ENCODE results near the gene NR0B2.

The NR0B2 gene

GRCh38 chr1:26932531-26932930 is 18.8 kb upstream of the NR0B2 start:
- DNase-seq: no peak

DNA sequence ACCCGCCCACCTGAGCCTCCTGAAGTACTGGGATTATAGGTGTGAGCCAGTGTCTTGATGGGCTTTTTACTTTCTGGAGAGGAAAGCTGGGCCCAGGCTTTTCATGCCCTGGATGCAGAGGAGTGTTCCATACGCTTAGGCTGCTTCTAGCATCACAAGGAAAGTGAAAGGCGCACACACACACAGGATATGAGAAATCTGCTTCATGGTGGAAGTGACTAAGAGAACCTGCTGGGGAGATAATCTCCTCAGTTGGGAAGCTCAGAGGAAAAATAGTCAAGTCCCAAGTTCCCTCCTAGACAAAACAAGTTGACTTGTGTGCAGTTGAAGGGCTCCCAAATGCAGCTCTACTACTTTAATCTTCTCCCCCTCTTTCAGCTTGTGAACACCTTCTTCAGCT is 9.9 kb upstream of the NR0B2 start:
- DNase-seq: no peak

DNA sequence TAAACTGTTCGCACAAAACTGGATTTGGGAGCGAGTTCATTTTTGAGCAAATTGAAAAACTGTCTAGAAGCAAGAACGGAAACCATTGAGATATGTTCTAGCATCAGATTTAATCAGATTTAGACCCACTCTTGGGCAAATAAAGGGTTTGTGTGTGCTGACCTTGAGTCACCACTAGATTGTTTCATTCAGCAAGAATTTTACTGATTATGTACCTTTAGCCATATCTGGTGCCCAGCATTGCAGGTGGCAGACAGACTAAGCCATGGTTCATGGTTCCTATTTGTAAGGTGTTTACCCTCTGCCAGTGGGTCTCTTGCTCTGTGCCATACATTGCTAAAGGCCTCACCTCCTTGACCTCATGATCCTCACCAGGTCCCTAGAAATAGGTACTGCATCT is 9.1 kb upstream of the NR0B2 start:
- no peak for DNase-seq

- no peak for DNase-seq
These were observed 8.6 kb upstream of the NR0B2 start for GRCh38 chr1:26922431-26922729.

DNA sequence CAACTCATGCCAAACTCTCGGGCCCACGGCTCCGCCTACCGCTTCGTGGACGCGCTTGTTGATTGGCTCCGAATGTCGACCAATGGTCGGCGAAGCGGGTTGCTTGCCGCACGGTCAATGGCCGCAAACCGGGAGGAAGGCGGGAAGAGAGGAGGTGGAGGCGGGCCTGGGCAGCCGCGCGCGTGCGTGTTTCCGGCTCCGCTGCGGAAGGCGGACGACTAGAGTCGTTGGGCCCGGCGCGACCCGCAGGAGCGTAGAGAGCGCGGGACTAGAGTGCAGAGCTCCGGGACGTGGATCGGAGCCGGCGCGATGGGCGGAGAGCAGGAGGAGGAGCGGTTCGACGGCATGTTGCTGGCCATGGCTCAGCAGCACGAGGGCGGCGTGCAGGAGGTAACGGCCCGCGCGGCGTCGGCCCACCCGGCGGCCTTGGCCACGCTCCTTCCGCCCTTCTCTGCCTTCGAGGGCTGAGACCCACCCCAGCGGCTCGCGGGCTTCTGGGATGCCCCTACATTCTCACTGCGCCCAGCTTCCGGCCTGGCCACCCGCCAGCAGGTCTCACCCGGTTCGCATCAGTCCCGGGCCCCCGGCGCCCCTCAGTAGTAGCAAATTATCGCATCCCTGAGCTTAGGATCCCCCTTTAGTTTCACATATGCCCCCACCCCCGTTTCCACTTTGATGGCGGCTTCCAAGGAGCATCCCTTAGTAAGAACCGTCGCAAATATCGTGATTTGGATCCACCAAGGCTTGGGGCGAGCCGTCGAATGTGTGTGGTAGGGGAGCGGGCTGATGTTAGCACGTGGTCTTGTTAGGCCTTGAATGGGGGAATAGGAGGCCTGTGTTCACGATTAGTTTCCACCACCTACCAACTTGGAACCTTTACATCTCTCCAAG is 8.0 kb upstream of the NR0B2 start, which contains the start of gene NUDC:
Gene NUDC, plus strand, starts transcription at position 204 of the 891 bp plus-strand sequence. Its CDS starts 106 bp downstream, at position 310.
- peak; percentile 93 to 96 for DNase-seq

- DNase-seq: no peak
These were observed 7.4 kb upstream of the NR0B2 start for GRCh38 chr1:26921126-26921539.

GRCh38 chr1:26915204-26915842 is 1.5 kb upstream of the NR0B2 start:
- no peak for DNase-seq

DNA sequence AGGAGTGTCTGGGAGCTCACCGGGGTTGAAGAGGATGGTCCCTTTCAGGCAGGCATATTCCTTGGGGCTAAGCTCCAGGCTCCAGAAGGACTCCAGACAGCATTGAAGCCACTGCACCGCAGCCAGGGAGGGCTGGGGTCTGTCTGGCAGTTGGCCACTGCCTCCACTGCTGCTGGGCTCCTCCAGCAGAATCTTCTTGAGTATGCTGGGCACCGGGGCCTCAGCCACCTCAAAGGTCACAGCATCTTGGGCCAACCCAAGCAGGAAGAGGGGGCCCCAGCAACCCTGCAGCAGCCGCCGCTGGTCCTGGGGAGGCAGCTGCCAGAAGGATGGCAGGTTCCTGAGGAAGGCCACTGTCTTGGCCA is 404 bp downstream of the NR0B2 start:
- DNase-seq: no peak

GRCh38 chr1:26912147-26912490 is 1.7 kb downstream of the NR0B2 start:
- DNase-seq: no peak

DNA sequence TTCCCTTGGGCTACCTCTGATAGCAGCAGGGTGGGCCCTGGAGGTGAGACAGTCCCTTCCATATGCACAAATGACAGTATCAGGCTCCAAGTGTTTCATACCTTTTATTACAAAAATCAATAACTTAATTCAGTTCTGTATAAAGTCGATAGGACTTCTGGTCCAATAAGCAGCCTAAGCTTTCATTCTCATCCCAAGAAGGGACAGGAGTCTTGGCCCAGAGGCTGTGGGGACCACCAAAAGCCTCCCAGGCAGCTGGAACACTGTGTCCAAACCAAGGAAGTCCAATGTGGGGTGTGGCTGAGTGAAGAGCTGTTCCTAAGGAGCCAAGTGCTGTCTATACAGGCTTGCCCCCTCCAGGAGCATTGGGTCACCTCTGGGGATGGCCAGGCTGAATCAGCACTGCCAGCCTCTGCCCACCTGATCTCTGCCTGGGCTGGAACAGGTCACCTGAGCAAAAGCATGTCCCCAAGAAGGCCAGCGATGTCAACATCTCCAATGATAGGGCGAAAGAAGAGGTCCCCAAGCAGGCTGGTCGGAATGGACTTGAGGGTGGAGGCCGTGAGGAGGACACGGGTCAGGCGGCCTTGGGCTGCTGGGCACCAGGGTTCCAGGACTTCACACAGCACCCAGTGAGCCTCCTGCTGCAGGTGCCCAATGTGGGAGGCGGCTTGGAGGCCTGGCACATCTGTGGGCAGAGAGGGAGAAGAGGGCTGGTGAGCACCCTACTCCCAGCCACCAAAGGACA is 2.2 kb downstream of the NR0B2 start:
- DNase-seq: no peak

DNA sequence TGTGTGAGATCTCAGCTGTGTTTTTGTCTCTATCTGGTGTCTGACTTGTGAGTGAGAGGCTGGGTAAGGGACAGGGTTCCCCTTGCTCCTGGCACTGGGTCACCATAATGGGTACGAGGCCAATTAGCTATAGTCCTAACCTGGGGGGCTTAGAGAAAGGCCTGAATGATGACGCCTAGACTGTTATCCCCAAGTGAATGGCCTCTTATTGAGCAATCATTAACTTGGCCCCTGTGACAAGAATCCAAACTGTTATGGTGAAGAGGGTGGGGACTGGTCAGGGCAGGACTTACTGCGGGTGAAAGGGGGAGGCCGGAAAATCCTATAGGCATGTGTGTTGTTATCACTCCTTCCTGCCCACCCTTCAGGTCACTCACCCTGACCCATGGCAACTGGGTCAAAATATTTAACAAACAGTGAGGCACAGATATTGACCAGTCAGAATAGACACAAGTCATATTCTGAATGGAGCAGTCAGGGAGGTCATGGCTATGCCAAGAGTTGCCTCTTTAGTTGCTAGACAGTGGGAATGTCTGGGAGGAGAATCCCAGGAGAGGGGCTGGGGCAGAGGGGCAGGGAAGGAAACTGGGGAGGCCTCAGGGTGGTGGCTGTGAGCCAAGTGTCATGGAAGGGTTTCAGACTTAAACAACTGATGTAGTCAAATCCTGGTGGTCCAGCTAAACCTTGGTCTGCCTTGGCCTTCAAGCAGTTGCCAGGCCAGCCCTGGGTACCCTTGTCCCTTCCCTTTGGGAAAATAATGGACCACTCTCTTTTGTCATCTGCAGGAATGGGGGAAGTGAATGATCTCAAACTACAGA is 3.2 kb downstream of the NR0B2 start:
- no peak for DNase-seq

DNA sequence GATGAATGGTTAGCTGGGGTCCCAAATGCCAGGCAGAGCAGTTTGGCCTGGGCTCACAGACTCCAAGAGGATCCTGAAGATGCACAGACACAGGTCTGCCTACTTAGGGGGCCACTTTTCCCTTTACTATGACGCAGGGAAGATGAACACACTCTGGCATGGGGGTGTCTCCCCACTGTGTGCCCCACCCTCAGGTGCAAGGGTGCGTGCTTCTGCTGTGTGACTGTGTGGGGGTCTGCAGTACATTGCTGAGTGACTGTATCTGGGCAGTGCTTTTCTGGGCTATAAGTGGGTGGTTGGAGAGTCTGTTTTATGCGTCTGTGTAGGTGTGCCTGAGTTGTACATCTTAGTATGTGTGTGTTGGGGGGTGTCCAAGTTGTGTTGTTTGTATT is 3.8 kb downstream of the NR0B2 start:
- no peak for DNase-seq

GRCh38 chr1:26907071-26907917 is 6.5 kb downstream of the NR0B2 start:
- DNase-seq: no peak

- no peak for DNase-seq
These were observed 12.8 kb downstream of the NR0B2 start for GRCh38 chr1:26900815-26901511.

GRCh38 chr1:26900001-26900814 is 13.6 kb downstream of the NR0B2 start, which contains the start of gene GPATCH3:
Gene GPATCH3, minus strand, starts transcription at chr1:26900467. Its CDS starts 25 bp downstream, at chr1:26900442.
- peak in 1 of 2 experiments; percentile 53 for DNase-seq

DNA sequence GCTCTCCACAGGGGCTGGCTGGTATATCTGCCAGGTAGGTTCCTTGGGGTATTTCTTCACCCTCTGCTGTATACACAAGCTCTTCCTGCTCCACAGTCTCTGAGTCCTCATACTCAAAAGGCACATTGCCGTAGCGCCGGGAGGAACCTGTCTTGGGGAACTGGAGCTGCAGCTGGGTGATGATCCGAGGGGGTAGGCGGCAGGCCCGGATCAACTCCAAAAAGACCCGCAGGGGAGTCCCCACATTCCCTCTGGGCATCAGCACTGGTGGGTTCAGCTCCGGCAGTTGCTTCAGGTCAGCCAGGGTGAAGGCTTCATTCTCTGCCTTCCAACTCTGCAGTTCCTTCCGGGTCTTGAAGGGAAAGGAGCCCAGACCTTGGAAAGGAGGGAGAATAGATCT is 16.4 kb downstream of the NR0B2 start:
- no peak for DNase-seq

DNA sequence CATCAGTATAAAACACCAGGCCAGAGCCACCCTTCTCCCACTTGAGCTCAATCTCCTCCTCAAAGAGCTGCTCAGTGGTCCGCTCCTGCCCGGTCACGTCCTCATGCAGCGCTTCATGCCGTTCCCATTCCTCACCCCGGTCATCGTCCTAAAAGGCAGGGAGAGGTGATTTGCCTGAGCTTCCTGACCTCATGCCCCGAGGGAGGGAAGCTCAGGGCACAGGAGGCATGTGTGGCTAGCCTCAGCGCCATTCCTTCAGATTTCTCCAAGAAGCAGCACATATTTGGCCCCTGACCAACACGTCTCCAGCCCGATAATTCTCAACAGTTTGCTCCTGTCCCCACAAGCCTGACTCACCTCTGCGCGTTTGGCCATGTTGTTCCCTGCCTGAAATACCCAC is 19.5 kb downstream of the NR0B2 start:
- DNase-seq: no peak

DNA sequence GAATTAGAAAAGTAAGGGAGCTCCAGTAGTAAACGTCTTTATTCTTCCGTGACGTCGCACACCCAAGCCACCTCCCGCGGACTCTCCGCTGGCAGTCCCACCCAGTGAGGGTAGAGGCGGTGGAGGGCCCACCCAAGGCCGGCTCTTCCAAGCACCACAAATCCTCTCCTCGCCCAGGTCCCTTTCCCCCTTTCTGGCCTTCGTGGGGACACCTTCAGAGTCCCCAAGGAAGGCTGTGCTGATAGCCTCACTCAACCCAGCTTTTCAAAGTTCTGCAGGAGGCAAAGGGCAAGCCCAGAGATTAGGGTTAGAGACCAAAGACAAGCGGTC is 23.3 kb downstream of the NR0B2 start:
- no peak for DNase-seq

DNA sequence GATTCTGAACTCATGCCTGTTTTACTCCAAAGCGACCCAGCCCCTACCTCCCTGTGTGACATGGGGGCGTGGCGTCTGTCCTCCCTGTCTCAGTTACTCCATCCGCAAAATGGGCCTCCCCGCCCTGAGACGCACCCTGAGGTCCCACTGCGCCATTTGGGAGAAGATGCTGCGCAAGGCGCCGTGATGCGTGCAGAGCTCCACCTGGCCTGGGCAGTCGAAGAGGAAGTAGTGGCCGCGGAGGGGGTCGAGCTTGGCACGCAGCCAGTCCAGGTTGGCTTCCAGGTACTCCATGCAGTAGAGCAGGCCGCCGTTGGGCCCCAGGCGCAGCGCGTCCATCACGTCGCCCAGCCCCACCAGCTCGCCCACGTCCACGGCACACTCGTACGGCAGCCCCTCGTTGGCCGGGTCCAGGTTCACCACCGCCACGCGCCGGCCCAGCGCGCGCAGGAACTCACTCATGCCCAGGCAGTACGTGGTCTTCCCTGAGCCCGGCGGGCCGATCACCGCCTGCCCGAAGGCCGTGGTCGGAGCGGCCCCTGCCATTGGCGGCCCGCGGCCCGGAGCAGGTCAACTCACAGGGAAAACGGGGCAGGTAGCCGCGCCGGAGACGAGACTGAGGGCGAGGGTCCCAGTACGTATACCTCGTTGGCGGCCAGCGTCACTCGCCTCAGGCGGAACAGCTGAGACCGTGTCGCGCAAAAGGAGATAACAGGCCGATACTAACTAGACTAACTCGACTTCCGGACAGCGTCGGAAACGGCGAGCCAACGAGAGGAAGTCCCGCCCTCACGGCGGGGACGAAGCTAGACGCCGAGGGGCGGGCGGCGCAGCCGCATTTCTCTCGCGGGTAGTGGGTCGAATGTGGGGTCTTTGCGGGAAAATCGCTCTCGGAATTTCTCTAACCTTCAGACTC is 24.0 kb downstream of the NR0B2 start, which contains the start of gene GPN2:
Gene GPN2, minus strand, starts transcription at position 733 of the 916 bp plus-strand sequence. Its CDS starts 187 bp downstream, at position 546.
- peak; percentile 33 to 40 for DNase-seq
